Mesenchymal stem cell (in vitro differentiated cells and primary cell): ENCODE measurements around the gene GFI1B.

ENCODE experiments used
- DNase-seq: peaks from one replicate; pipeline ENCODE4 v3.0.0-alpha.2; 2013
- H2AFZ ChIP-seq: one replicate; pipeline ENCODE4 v1.6.1; 2013; ENCODE audit warnings: low read depth, mild to moderate bottlenecking, control low read depth, inconsistent platforms, low read length, moderate library complexity
- H2AK5ac ChIP-seq: 2 replicates; pipeline ENCODE4 v1.6.1; 2013; ENCODE audit warnings: low read length, moderate library complexity, mild to moderate bottlenecking, inconsistent platforms; ENCODE audit not compliant: severe bottlenecking
- H2BK120ac ChIP-seq: one replicate; pipeline ENCODE4 v1.6.1; 2013; ENCODE audit warnings: low read depth, mild to moderate bottlenecking, inconsistent platforms, low read length, moderate library complexity
- H2BK12ac ChIP-seq, 2 experiments: one replicate each; pipeline ENCODE4 v1.6.1; 2013; ENCODE audit warnings: inconsistent platforms in 2 of 2, low read length in 2 of 2, mild to moderate bottlenecking in 2 of 2, moderate library complexity in 2 of 2, control low read depth in 1 of 2
- H2BK15ac ChIP-seq: one replicate; pipeline ENCODE4 v1.6.1; 2013; ENCODE audit warnings: mild to moderate bottlenecking, low read depth, inconsistent platforms; ENCODE audit not compliant: poor library complexity, severe bottlenecking
- H2BK5ac ChIP-seq: 2 replicates; pipeline ENCODE4 v1.6.1; 2013; ENCODE audit warnings: low read depth, mild to moderate bottlenecking, low read length, control low read depth, inconsistent platforms; ENCODE audit not compliant: poor library complexity, severe bottlenecking
- H3K14ac ChIP-seq, 2 experiments: one replicate each; pipeline ENCODE4 v1.6.1; 2013; ENCODE audit warnings: inconsistent platforms in 2 of 2, low read length in 2 of 2, control low read depth in 1 of 2, mild to moderate bottlenecking in 1 of 2, moderate library complexity in 1 of 2
- H3K18ac ChIP-seq, 2 experiments: one replicate each; pipeline ENCODE4 v1.6.1; 2013; ENCODE audit warnings: inconsistent platforms in 2 of 2, low read length in 2 of 2, control low read depth in 1 of 2, low read depth in 1 of 2, mild to moderate bottlenecking in 1 of 2
- H3K23ac ChIP-seq, 2 experiments: one replicate each; pipeline ENCODE4 v1.6.1; 2013; ENCODE audit warnings: inconsistent platforms in 2 of 2, low read length in 2 of 2, mild to moderate bottlenecking in 2 of 2, moderate library complexity in 2 of 2, control low read depth in 1 of 2
- H3K27ac ChIP-seq: 2 replicates; pipeline ENCODE4 v1.5.1; 2013; ENCODE audit warnings: mild to moderate bottlenecking, moderate library complexity, low read length, control low read depth, inconsistent platforms; ENCODE audit not compliant: poor library complexity, severe bottlenecking
- H3K27me3 ChIP-seq, 2 experiments: 2 replicates each; pipeline versions ENCODE4 v1.6.1 to v1.7.0; 2013; ENCODE audit warnings: low read length in 2 of 2, mild to moderate bottlenecking in 2 of 2, moderate library complexity in 2 of 2, control low read depth in 1 of 2, inconsistent platforms in 1 of 2; ENCODE audit not compliant: control insufficient read depth in 1 of 2, insufficient read depth in 1 of 2
- H3K36me3 ChIP-seq, 2 experiments: 2 replicates each; pipeline versions ENCODE4 v1.6.1 to v1.7.0; 2013; ENCODE audit warnings: low read length in 2 of 2, control low read depth in 1 of 2, inconsistent platforms in 1 of 2, low read depth in 1 of 2, mild to moderate bottlenecking in 1 of 2; ENCODE audit not compliant: insufficient read depth in 2 of 2, control insufficient read depth in 1 of 2
- H3K4ac ChIP-seq, 2 experiments: one replicate each; pipeline ENCODE4 v1.6.1; 2013; ENCODE audit warnings: inconsistent platforms in 2 of 2, low read length in 2 of 2, mild to moderate bottlenecking in 2 of 2, moderate library complexity in 2 of 2, control low read depth in 1 of 2, low read depth in 1 of 2
- H3K4me1 ChIP-seq: 2 replicates; pipeline ENCODE4 v1.6.1; 2013; ENCODE audit warnings: low read depth, low read length, control low read depth; ENCODE audit not compliant: control insufficient read depth, insufficient read depth
- H3K4me2 ChIP-seq: 2 replicates; pipeline ENCODE4 v1.6.1; 2013; ENCODE audit warnings: low read length, mild to moderate bottlenecking, inconsistent platforms; ENCODE audit not compliant: poor library complexity, severe bottlenecking
- H3K4me3 ChIP-seq, 2 experiments: 2 replicates each; pipeline versions ENCODE4 v1.5.1 to v1.7.0; 2013; ENCODE audit warnings: low read length in 2 of 2, mild to moderate bottlenecking in 2 of 2, control low read depth in 1 of 2, low read depth in 1 of 2; ENCODE audit not compliant: insufficient read depth in 1 of 2
- H3K79me1 ChIP-seq: replicated peaks from 2 replicates; pipeline ENCODE4 v1.6.1; 2013; ENCODE audit warnings: mild to moderate bottlenecking, control low read depth, low read length, inconsistent platforms; ENCODE audit not compliant: poor library complexity, severe bottlenecking
- H3K9ac ChIP-seq: 2 replicates; pipeline ENCODE4 v1.7.0; 2013; ENCODE audit warnings: mild to moderate bottlenecking, low read length, moderate library complexity
- H3K9me3 ChIP-seq: 2 replicates; pipeline ENCODE4 v1.7.0; 2013; ENCODE audit warnings: mild to moderate bottlenecking, low read length; ENCODE audit not compliant: control insufficient read depth
- H4K8ac ChIP-seq: one replicate; pipeline ENCODE4 v1.6.1; 2013; ENCODE audit warnings: inconsistent platforms, mild to moderate bottlenecking, low read length, moderate library complexity
- H4K91ac ChIP-seq: one replicate; pipeline ENCODE4 v1.6.1; 2013; ENCODE audit warnings: mild to moderate bottlenecking, low read length, inconsistent platforms
- WGBS: methylation state at CpG from one replicate; pipeline ENCODE4 v1.1.7; 2013; ENCODE audit warnings: mixed read lengths; 5-methylcytosine and 5-hydroxymethylcytosine counted together

GFI1B gene

GRCh38 chr9:132978112-132978450, 413 bp upstream of the GFI1B start:
- 24% methylated on average over 1 of the region's 2 CpGs for WGBS
- Histone ChIP-seq H3K9me3 (no peaks in the 10 kb centered on the region), H4K91ac (no peak overlapping the region), H3K4me1 (peaks cover 4% of the 10 kb centered on the region), H3K4me3 (no peak overlapping the region), H2BK120ac (no peak overlapping the region), H3K23ac (no peak overlapping the region), H3K9ac (no peak overlapping the region), H3K4ac (no peak overlapping the region), H3K14ac (no peak overlapping the region), H3K36me3 (no peaks in the 10 kb centered on the region), H2AFZ (no peak overlapping the region), H3K79me1 (no peaks in the 10 kb centered on the region), H4K8ac (no peak overlapping the region), H3K18ac (no peak overlapping the region), H2BK5ac (no peak overlapping the region), H2BK12ac (no peak overlapping the region), H3K27ac (no peak overlapping the region), H2BK15ac (no peak overlapping the region), H2AK5ac (no peak overlapping the region), H3K27me3 (peaks cover 72 to 81% of the 10 kb centered on the region in 2 experiments), H3K4me2 (no peak overlapping the region)
- DNase-seq = no peak

GRCh38 chr9:132980157-132980556, 1.7 kb downstream of the GFI1B start:
- Histone ChIP-seq H3K18ac (no peak overlapping the region), H3K4me3 (no peak overlapping the region), H3K14ac (no peak overlapping the region), H3K4me1 (peaks cover 4% of the 10 kb centered on the region), H2BK12ac (no peak overlapping the region), H3K36me3 (no peaks in the 10 kb centered on the region), H3K9ac (no peak overlapping the region), H2BK120ac (no peak overlapping the region), H3K9me3 (no peaks in the 10 kb centered on the region), H4K8ac (no peak overlapping the region), H3K23ac (no peak overlapping the region), H3K4me2 (no peak overlapping the region), H3K79me1 (no peaks in the 10 kb centered on the region), H2AK5ac (no peak overlapping the region), H3K4ac (no peak overlapping the region), H2BK15ac (no peak overlapping the region), H4K91ac (no peak overlapping the region), H3K27ac (no peak overlapping the region), H3K27me3 (peaks cover 78% of the 10 kb centered on the region in 2 experiments), H2AFZ (no peak overlapping the region), H2BK5ac (no peak overlapping the region)
- 88% methylated on average over 4 of the region's 5 CpGs for WGBS
- no peak for DNase-seq

DNA sequence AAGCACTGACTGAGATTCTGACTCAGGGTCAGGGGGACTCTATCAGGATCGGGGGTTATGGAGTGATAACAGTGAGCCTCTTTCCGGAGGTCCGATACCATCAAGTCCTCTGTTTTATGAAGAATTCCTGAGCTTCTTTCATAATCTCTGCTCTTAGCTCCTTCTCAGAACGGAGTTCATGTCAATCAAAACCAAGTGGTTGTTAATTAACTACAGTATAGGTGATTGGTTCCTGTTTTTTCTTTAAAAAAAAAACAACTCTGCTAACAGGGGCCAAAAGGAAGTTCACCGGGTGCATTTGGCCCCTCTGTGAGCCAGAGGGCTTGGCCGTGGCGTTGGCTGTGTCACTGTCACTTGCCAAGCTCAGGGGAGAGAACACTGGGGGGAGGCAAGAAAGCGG, 4.0 kb downstream of the GFI1B start:
- no peak for DNase-seq
- Histone ChIP-seq H3K9ac (no peak overlapping the region), H3K4me3 (no peak overlapping the region), H3K4me2 (no peak overlapping the region), H3K27ac (no peak overlapping the region), H3K9me3 (no peaks in the 10 kb centered on the region), H2BK15ac (no peak overlapping the region), H4K8ac (no peak overlapping the region), H2AFZ (no peak overlapping the region), H2BK5ac (no peak overlapping the region), H3K36me3 (no peaks in the 10 kb centered on the region), H2AK5ac (no peak overlapping the region), H3K14ac (no peak overlapping the region), H4K91ac (no peak overlapping the region), H3K4me1 (peaks cover 9% of the 10 kb centered on the region), H3K27me3 (peaks cover 82 to 83% of the 10 kb centered on the region in 2 experiments), H3K79me1 (no peaks in the 10 kb centered on the region), H2BK12ac (no peak overlapping the region), H3K23ac (no peak overlapping the region), H2BK120ac (no peak overlapping the region), H3K4ac (no peak overlapping the region), H3K18ac (no peak overlapping the region)
- 94% methylated on average over 7 of the region's 8 CpGs for whole genome bisulfite sequencing

GRCh38 chr9:132983491-132984201, 5.2 kb downstream of the GFI1B start:
- Histone ChIP-seq H2AFZ (no peak overlapping the region), H4K91ac (no peak overlapping the region), H4K8ac (no peak overlapping the region), H2BK15ac (no peak overlapping the region), H3K9me3 (no peaks in the 10 kb centered on the region), H2BK12ac (no peak overlapping the region), H2BK120ac (no peak overlapping the region), H3K36me3 (no peaks in the 10 kb centered on the region), H3K27ac (no peak overlapping the region), H3K4me3 (no peak overlapping the region), H3K27me3 (peaks cover 81 to 85% of the 10 kb centered on the region in 2 experiments), H3K4ac (no peak overlapping the region), H3K23ac (no peak overlapping the region), H3K4me1 (peaks cover 5% of the 10 kb centered on the region), H3K18ac (no peak overlapping the region), H3K9ac (no peak overlapping the region), H3K4me2 (no peak overlapping the region), H3K79me1 (no peaks in the 10 kb centered on the region), H3K14ac (no peak overlapping the region), H2AK5ac (no peak overlapping the region), H2BK5ac (no peak overlapping the region)
- 89% methylated on average over 11 of the region's 11 CpGs for WGBS
- DNase-seq = no peak
